Prostate gland (tissue), 2 donors: Measurements from ENCODE around the gene TP53I11. TPM values are rescaled to one million over a fixed set of nuclear protein-coding genes. Genes with fewer than 3 reads are reported as not detected.

Experiments
- DNase-seq: peaks from one replicate; pipeline ENCODE4 v3.0.0-alpha.2; 2019; ENCODE audit warnings: low spot score
- H3K27ac ChIP-seq, 2 donors: fragments of 200-600 bp; sonication (generic); 2 replicates each; pipeline ENCODE4 v1.5.1; 2017 to 2019
- H3K27me3 ChIP-seq: fragments of 200-600 bp; sonication (generic); replicated peaks from 2 replicates; pipeline ENCODE4 v1.5.1; 2019; ENCODE audit not compliant: insufficient read depth
- H3K36me3 ChIP-seq, 2 donors: fragments of 200-600 bp; sonication (generic); 1 replicate in 1 of 2; 2 replicates in 1 of 2; pipeline versions ENCODE4 v1.5.1 to v1.8.1; 2017 to 2019
- H3K4me1 ChIP-seq: fragments of 200-600 bp; sonication (generic); replicated peaks from 2 replicates; pipeline ENCODE4 v1.5.1; 2019
- H3K4me3 ChIP-seq, 2 donors: fragments of 200-600 bp; sonication (generic); 2 replicates each; pipeline ENCODE4 v1.5.1; 2017 to 2019
- H3K9me3 ChIP-seq: fragments of 200-600 bp; sonication (generic); 2 replicates; pipeline ENCODE4 v1.5.1; 2017
- POLR2A ChIP-seq: fragments of 450-650 bp; IDR thresholded peaks from one replicate; pipeline ENCODE4 v1.6.1; 2016; ENCODE audit warnings: antibody characterized with exemption, mild to moderate bottlenecking
- POLR2AphosphoS5 ChIP-seq: sonication (generic); formaldehyde crosslinking; IDR thresholded peaks from one replicate; pipeline ENCODE4 v1.6.1; 2017; ENCODE audit warnings: antibody characterized with exemption
- WGBS: methylation state at CpG from one replicate; pipeline ENCODE4 v1.1.5; 2018; 5-methylcytosine and 5-hydroxymethylcytosine counted together
- intact Hi-C: fragments of 100-400 bp; cut with DNase I; formaldehyde crosslinking; loops from one replicate; pipeline ENCODE4 v1.14.2; 2022
- total RNA-seq, 2 donors: library from RNA; depleted of rRNA; stranded (reverse); fragments of >200 nt; gene quantifications; one replicate each; pipeline ENCODE4 v1.1.0, GENCODE V29; 2016
- TF ChIP-seq, protein P1 (sequence below), 4 experiments: fragments of 200-600 bp in 2 of 4; fragments of 450-650 bp in 2 of 4; sonication (generic) in 2 of 4; IDR thresholded peaks; 1 replicate in 3 of 4; 2 replicates in 1 of 4; pipeline ENCODE4 v1.5.1; 2016 to 2019; ENCODE audit warnings: antibody characterized with exemption in 4 of 4, mild to moderate bottlenecking in 2 of 4, moderate library complexity in 2 of 4

TP53I11 gene
- total RNA-seq, 2 donors from 2014 or later, result 72.0 to 115 TPM

GRCh38 chr11:44946263-44946662 lies 4.4 kb downstream of the TP53I11 start:
- Histone ChIP-seq H3K27ac (no peak overlapping the region), H3K4me1 (peaks cover 2% of the 10 kb centered on the region), H3K9me3 (no peaks in the 10 kb centered on the region), H3K27me3 (no peaks in the 10 kb centered on the region), H3K4me3 (no peak overlapping the region), H3K36me3 (no peaks in the 10 kb centered on the region)
- WGBS, result 80% methylated on average over 12 of the region's 12 CpGs
- TF ChIP-seq, protein P1, sequence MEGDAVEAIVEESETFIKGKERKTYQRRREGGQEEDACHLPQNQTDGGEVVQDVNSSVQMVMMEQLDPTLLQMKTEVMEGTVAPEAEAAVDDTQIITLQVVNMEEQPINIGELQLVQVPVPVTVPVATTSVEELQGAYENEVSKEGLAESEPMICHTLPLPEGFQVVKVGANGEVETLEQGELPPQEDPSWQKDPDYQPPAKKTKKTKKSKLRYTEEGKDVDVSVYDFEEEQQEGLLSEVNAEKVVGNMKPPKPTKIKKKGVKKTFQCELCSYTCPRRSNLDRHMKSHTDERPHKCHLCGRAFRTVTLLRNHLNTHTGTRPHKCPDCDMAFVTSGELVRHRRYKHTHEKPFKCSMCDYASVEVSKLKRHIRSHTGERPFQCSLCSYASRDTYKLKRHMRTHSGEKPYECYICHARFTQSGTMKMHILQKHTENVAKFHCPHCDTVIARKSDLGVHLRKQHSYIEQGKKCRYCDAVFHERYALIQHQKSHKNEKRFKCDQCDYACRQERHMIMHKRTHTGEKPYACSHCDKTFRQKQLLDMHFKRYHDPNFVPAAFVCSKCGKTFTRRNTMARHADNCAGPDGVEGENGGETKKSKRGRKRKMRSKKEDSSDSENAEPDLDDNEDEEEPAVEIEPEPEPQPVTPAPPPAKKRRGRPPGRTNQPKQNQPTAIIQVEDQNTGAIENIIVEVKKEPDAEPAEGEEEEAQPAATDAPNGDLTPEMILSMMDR (IDR thresholded peaks at IDR 0.05), result no peak
- TF ChIP-seq POLR2AphosphoS5, result no peak
- TF ChIP-seq POLR2A, result no peak
- intact Hi-C loops, result no loop called here
- DNase-seq, result no peak

- H3K27me3 ChIP-seq, result no peaks in the 10 kb centered on the region
- H3K4me3 ChIP-seq, result no peak overlapping the region
- H3K27ac ChIP-seq, result no peak overlapping the region
- DNase-seq, result no peak
- H3K36me3 ChIP-seq, result no peaks in the 10 kb centered on the region
- TF ChIP-seq POLR2AphosphoS5 (no peak), POLR2A (no peak)
- TF ChIP-seq, protein P1 (IDR thresholded peaks at IDR 0.05), result no peak
- H3K4me1 ChIP-seq, result no peaks in the 10 kb centered on the region
- intact Hi-C loops, result no loop called here
- WGBS, result 82% methylated on average over 11 of the region's 11 CpGs
- H3K9me3 ChIP-seq, result no peaks in the 10 kb centered on the region
These were observed 5.0 kb downstream of the TP53I11 start for GRCh38 chr11:44945666-44946065.

- no peaks in the 10 kb centered on the region for H3K36me3 ChIP-seq
- no peak overlapping the region for H3K27ac ChIP-seq
- H3K4me3 ChIP-seq, result no peak overlapping the region
- H3K4me1 ChIP-seq, result no peaks in the 10 kb centered on the region
- DNase-seq, result no peak
- intact Hi-C loops, result no loop called here
- no peaks in the 10 kb centered on the region for H3K27me3 ChIP-seq
- WGBS, result 62% methylated on average over 3 of the region's 3 CpGs
- TF ChIP-seq, protein P1 (IDR thresholded peaks at IDR 0.05), result no peak
- TF ChIP-seq POLR2A, result no peak
- no peak for TF ChIP-seq POLR2AphosphoS5
- H3K9me3 ChIP-seq, result no peaks in the 10 kb centered on the region
These were observed 5.8 kb downstream of the TP53I11 start for GRCh38 chr11:44944853-44945235.

DNA sequence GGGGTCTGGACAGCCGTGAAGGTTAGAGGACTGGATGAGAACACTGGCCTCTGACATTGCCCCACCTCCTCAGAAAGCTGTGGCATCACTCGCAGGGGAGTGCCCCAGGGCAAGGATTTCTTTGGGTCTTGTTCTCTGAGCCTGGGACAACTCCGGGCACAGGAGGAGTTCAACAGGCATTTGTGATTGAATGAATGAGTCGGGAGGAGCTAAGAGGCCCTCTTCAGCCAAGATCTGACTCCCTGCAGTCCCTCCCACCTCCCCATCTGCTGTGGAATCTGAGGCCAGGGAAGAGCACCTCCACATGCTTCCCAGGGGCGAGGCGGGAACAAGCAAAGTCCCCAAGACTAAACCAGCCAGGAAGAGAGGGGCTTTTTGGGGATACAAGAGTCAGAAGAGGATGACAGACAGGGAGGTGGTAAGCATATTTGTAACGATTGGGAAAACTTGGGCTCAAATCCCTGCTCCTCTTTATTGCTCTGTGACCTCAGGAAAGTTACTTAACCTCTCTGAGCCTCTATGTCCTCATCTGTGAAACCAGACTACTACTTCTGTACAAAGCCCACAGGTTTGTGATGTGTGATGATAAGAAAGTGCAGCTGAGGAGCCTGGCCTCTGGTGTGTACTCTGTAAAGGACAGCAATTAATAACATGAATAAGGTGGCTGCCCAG lies 6.4 kb downstream of the TP53I11 start:
- Histone ChIP-seq H3K27me3 (no peaks in the 10 kb centered on the region), H3K4me1 (no peaks in the 10 kb centered on the region), H3K9me3 (no peaks in the 10 kb centered on the region), H3K4me3 (no peak overlapping the region), H3K36me3 (no peaks in the 10 kb centered on the region), H3K27ac (no peak overlapping the region)
- 69% methylated on average over 7 of the region's 7 CpGs for WGBS
- TF ChIP-seq POLR2AphosphoS5 (no peak), POLR2A (no peak)
- TF ChIP-seq, protein P1 (IDR thresholded peaks at IDR 0.05), result no peak
- DNase-seq, result no peak
- intact Hi-C loops, result no loop called here

DNA sequence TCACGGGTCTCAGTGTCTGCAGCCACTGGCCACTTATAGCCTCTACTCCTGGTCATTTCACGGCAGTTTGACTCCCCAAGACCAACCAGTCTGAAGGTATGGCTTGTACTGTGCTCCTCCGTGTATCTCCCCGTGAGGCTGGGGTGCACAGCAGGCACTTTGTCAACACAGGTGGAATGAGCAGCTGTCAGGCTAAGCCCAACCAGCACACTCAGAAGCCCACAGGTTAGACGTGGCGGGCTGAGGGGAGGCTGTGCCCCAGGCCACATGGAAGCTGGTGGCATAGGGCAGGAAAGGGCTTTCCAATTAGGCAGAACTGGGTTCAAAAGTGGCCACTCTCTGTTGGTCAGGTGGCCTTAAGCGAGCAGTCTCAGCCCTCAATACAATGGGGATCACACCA lies 7.0 kb downstream of the TP53I11 start:
- intact Hi-C loops, result no loop called here
- H3K27me3 ChIP-seq, result no peaks in the 10 kb centered on the region
- no peak for DNase-seq
- WGBS, result 64% methylated on average over 7 of the region's 7 CpGs
- TF ChIP-seq, protein P1 (IDR thresholded peaks at IDR 0.05), result no peak
- TF ChIP-seq POLR2AphosphoS5 (no peak), POLR2A (no peak)
- no peak overlapping the region for H3K27ac ChIP-seq
- H3K4me1 ChIP-seq, result no peaks in the 10 kb centered on the region
- no peak overlapping the region for H3K4me3 ChIP-seq
- no peaks in the 10 kb centered on the region for H3K9me3 ChIP-seq
- no peaks in the 10 kb centered on the region for H3K36me3 ChIP-seq
